Esophagus muscularis mucosa (tissue), 4 donors: ENCODE results near the gene B9D1. TPM values are rescaled to one million over a fixed set of nuclear protein-coding genes. Genes with fewer than 3 reads are reported as not detected.

Experiments used
- DNase-seq: peaks from one replicate; pipeline ENCODE4 v3.0.0-alpha.2; 2017; ENCODE audit errors: extremely low spot score
- H3K27ac ChIP-seq, 4 donors: fragments of 200-600 bp; sonication (generic); replicated peaks in 1 of 4; 1 replicate in 3 of 4; 2 replicates in 1 of 4; pipeline ENCODE4 v1.5.1; 2016 to 2019; ENCODE audit warnings: mild to moderate bottlenecking in 1 of 4
- H3K27me3 ChIP-seq, 4 donors: fragments of 200-600 bp; sonication (generic); one replicate each; pipeline versions ENCODE4 v1.5.1 to v1.6.0; 2016 to 2019
- H3K36me3 ChIP-seq, 4 donors: fragments of 200-600 bp; sonication (generic); one replicate each; pipeline ENCODE4 v1.5.1; 2016 to 2019
- H3K4me1 ChIP-seq, 4 donors: fragments of 200-600 bp; sonication (generic); one replicate each; pipeline ENCODE4 v1.5.1; 2016 to 2019
- H3K4me3 ChIP-seq, 4 donors: fragments of 200-600 bp; sonication (generic); 1 replicate in 2 of 4; 2 replicates in 2 of 4; pipeline ENCODE4 v1.5.1; 2016 to 2019; ENCODE audit warnings: mild to moderate bottlenecking in 4 of 4, moderate library complexity in 1 of 4
- H3K9me3 ChIP-seq, 4 donors: fragments of 200-600 bp; sonication (generic); 1 replicate in 3 of 4; 2 replicates in 1 of 4; pipeline ENCODE4 v1.5.1; 2016 to 2019
- EP300 ChIP-seq: sonication (generic); formaldehyde crosslinking; IDR thresholded peaks from one replicate; pipeline ENCODE4 v1.6.1; 2017; ENCODE audit warnings: antibody characterized with exemption
- POLR2A ChIP-seq: fragments of 450-650 bp; IDR thresholded peaks from one replicate; pipeline ENCODE4 v1.6.1; 2017; ENCODE audit warnings: antibody characterized with exemption, moderate library complexity, mild to moderate bottlenecking, low read depth
- POLR2AphosphoS5 ChIP-seq, 2 donors: sonication (generic); formaldehyde crosslinking; IDR thresholded peaks; one replicate each; pipeline ENCODE4 v1.6.1; 2017; ENCODE audit warnings: antibody characterized with exemption in 2 of 2
- WGBS: methylation state at CpG from one replicate; pipeline ENCODE4 v1.1.5; 2018; 5-methylcytosine and 5-hydroxymethylcytosine counted together
- intact Hi-C: fragments of 100-400 bp; cut with DNase I; formaldehyde crosslinking; loops from one replicate; pipeline ENCODE4 v1.15.1; 2023
- total RNA-seq, 4 donors: library from RNA; depleted of rRNA; stranded (reverse); fragments of >200 nt; gene quantifications; one replicate each; pipeline versions ENCODE4 v1.1.0 to v1.2.1, GENCODE V29; 2016
- TF ChIP-seq, protein P1 (sequence below), 3 experiments: fragments of 200-600 bp in 2 of 3; fragments of 450-650 bp in 1 of 3; sonication (generic) in 2 of 3; IDR thresholded peaks; one replicate each; pipeline ENCODE4 v1.5.1; 2017 to 2019; ENCODE audit warnings: antibody characterized with exemption in 3 of 3, mild to moderate bottlenecking in 2 of 3, moderate library complexity in 1 of 3

The B9D1 gene
- total RNA-seq, 4 donors from 2014 or later = 9.5 to 13.8 (median 9.9) TPM

DNA sequence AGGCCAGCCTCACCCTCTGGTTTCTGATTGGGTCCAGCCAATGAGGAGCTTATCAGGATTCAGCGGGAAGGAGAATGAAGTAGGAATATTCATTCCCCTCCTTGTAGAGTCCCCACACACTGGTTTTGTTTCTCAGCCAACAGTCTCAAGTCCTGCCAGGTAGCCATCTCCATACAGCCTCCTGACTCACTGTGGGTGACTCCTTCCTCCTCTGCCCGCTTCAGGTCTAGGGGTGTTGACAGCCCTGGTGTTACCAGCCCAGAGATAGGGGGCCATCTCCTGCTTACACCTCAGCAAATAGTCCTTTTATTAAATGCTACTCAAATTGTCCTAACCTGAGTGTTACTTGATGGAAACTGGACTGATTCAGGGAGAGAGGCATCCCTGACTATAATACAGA lies 28.4 kb upstream of the B9D1 start:
- H3K9me3 ChIP-seq = no peaks in the 10 kb centered on the region
- H3K27me3 ChIP-seq = no peaks in the 10 kb centered on the region
- intact Hi-C loops = no loop called here
- TF ChIP-seq, protein P1, sequence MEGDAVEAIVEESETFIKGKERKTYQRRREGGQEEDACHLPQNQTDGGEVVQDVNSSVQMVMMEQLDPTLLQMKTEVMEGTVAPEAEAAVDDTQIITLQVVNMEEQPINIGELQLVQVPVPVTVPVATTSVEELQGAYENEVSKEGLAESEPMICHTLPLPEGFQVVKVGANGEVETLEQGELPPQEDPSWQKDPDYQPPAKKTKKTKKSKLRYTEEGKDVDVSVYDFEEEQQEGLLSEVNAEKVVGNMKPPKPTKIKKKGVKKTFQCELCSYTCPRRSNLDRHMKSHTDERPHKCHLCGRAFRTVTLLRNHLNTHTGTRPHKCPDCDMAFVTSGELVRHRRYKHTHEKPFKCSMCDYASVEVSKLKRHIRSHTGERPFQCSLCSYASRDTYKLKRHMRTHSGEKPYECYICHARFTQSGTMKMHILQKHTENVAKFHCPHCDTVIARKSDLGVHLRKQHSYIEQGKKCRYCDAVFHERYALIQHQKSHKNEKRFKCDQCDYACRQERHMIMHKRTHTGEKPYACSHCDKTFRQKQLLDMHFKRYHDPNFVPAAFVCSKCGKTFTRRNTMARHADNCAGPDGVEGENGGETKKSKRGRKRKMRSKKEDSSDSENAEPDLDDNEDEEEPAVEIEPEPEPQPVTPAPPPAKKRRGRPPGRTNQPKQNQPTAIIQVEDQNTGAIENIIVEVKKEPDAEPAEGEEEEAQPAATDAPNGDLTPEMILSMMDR (IDR thresholded peaks at IDR 0.05) = no peak
- TF ChIP-seq POLR2AphosphoS5 (IDR thresholded peaks at IDR 0.05) (no peak), EP300 (no peak), POLR2A (no peak)
- 92% methylated on average over 2 of the region's 2 CpGs for WGBS
- DNase-seq = no peak
- peak overlapping the region in 2 of 4 donors; percentile 95 to 98 for H3K27ac ChIP-seq
- peaks cover 34 to 70% (median 67%) of the 10 kb centered on the region in 4 donors for H3K4me1 ChIP-seq
- no peaks in the 10 kb centered on the region for H3K36me3 ChIP-seq
- H3K4me3 ChIP-seq = no peak overlapping the region

GRCh38 chr17:19388791-19389785 lies 26.6 kb upstream of the B9D1 start:
- Histone ChIP-seq H3K27ac (peak overlapping the region; percentile 94 to 98 (median 96)), H3K36me3 (peaks cover 0 to 12% (median 7%) of the 10 kb centered on the region in 4 donors), H3K4me3 (no peak overlapping the region), H3K27me3 (no peaks in the 10 kb centered on the region), H3K4me1 (peaks cover 52 to 89% (median 85%) of the 10 kb centered on the region in 4 donors), H3K9me3 (no peaks in the 10 kb centered on the region)
- WGBS = 43% methylated on average over 5 of the region's 5 CpGs
- DNase-seq = no peak
- TF ChIP-seq POLR2AphosphoS5 (IDR thresholded peaks at IDR 0.05) (no peak), EP300 (no peak), POLR2A (no peak)
- TF ChIP-seq, protein P1 (IDR thresholded peaks at IDR 0.05) = no peak
- intact Hi-C loops = loop anchor here (5.0 kb wide), 1 partner anchor 58 kb away; no protein-coding TSS in a partner anchor

GRCh38 chr17:19387921-19388521 lies 25.5 kb upstream of the B9D1 start:
- no peaks in the 10 kb centered on the region for H3K9me3 ChIP-seq
- H3K4me1 ChIP-seq = peaks cover 57 to 97% (median 96%) of the 10 kb centered on the region in 4 donors
- peaks cover 7 to 23% (median 18%) of the 10 kb centered on the region in 4 donors for H3K36me3 ChIP-seq
- TF ChIP-seq, protein P1 (IDR thresholded peaks at IDR 0.05) = no peak
- TF ChIP-seq POLR2AphosphoS5 (IDR thresholded peaks at IDR 0.05) (no peak), POLR2A (no peak), EP300 (no peak)
- intact Hi-C loops = loop anchor here (5.0 kb wide), 1 partner anchor 59 kb away; no protein-coding TSS in a partner anchor
- no peak for DNase-seq
- H3K27me3 ChIP-seq = no peaks in the 10 kb centered on the region
- WGBS = 94% methylated on average over 2 of the region's 2 CpGs
- peak overlapping the region; percentile 94 to 98 (median 96) for H3K27ac ChIP-seq
- H3K4me3 ChIP-seq = no peak overlapping the region

- intact Hi-C loops = loop anchor here (5.0 kb wide), 1 partner anchor 60 kb away; no protein-coding TSS in a partner anchor
- Histone ChIP-seq H3K9me3 (no peaks in the 10 kb centered on the region), H3K27ac (peak within 1 kb of the TSS; percentile 94 to 98 (median 96)), H3K27me3 (no peaks in the 10 kb centered on the region), H3K4me3 (peak within 1 kb of the TSS; percentile 39 to 54 (median 48)), H3K4me1 (peaks cover 57 to 99% (median 97%) of the 10 kb centered on the region in 4 donors), H3K36me3 (peaks cover 15 to 31% (median 25%) of the 10 kb centered on the region in 4 donors)
- WGBS = 6% methylated on average over 21 of the region's 22 CpGs
- DNase-seq = peak; percentile 94
- TF ChIP-seq EP300 = peak; percentile 75
- no peak for TF ChIP-seq POLR2A
- TF ChIP-seq, protein P1 (IDR thresholded peaks at IDR 0.05) = no peak
- peak; percentile 46 for TF ChIP-seq POLR2AphosphoS5 (IDR thresholded peaks at IDR 0.05)
Observed at GRCh38 chr17:19386974-19387920, 24.7 kb upstream of the B9D1 start, which contains the start of gene MFAP4. MFAP4 (minus strand) TSS chr17:19387190; CDS start chr17:19387155, 35 bp downstream.
